Measurements from ENCODE around the gene MAPK10.

MAPK10 gene

GRCh38 chr4:86274642-86275041 lies 85.2 kb downstream of the MAPK10 start:
- no peak overlapping the region for H3K4me3 ChIP-seq (ENCODE audit: low read depth in 1 of 2, low read length in 2 of 2)
- H3K4me1 ChIP-seq (ENCODE audit: control insufficient read depth in 1 of 2, insufficient read depth in 2 of 2, low read length in 2 of 2), result no peaks in the 10 kb centered on the region
- H3K9me3 ChIP-seq (ENCODE audit: control insufficient read depth in 1 of 2, low read length in 2 of 2), result no peaks in the 10 kb centered on the region
- no peak overlapping the region for H3K27ac ChIP-seq (ENCODE audit: low read length)
- no peaks in the 10 kb centered on the region for H3K36me3 ChIP-seq (ENCODE audit: control insufficient read depth in 1 of 2, insufficient read depth in 2 of 2, low read length in 2 of 2)
- no peaks in the 10 kb centered on the region for H3K27me3 ChIP-seq (ENCODE audit: low read depth, low read length)

- Histone ChIP-seq H3K27me3 (ENCODE audit: low read depth, low read length) (no peaks in the 10 kb centered on the region), H3K27ac (ENCODE audit: low read length) (no peak overlapping the region), H3K36me3 (ENCODE audit: control insufficient read depth in 1 of 2, insufficient read depth in 2 of 2, low read length in 2 of 2) (no peaks in the 10 kb centered on the region), H3K4me1 (ENCODE audit: control insufficient read depth in 1 of 2, insufficient read depth in 2 of 2, low read length in 2 of 2) (no peaks in the 10 kb centered on the region), H3K9me3 (ENCODE audit: control insufficient read depth in 1 of 2, low read length in 2 of 2) (no peaks in the 10 kb centered on the region), H3K4me3 (ENCODE audit: low read depth in 1 of 2, low read length in 2 of 2) (no peak overlapping the region)
Measured at GRCh38 chr4:86272669-86273068, 87.2 kb downstream of the MAPK10 start.

GRCh38 chr4:86271057-86271456 lies 88.8 kb downstream of the MAPK10 start:
- no peaks in the 10 kb centered on the region for H3K4me1 ChIP-seq (ENCODE audit: control insufficient read depth in 1 of 2, insufficient read depth in 2 of 2, low read length in 2 of 2)
- no peak overlapping the region for H3K27ac ChIP-seq (ENCODE audit: low read length)
- H3K36me3 ChIP-seq (ENCODE audit: control insufficient read depth in 1 of 2, insufficient read depth in 2 of 2, low read length in 2 of 2), result no peaks in the 10 kb centered on the region
- no peaks in the 10 kb centered on the region for H3K27me3 ChIP-seq (ENCODE audit: low read depth, low read length)
- no peak overlapping the region for H3K4me3 ChIP-seq (ENCODE audit: low read depth in 1 of 2, low read length in 2 of 2)
- no peaks in the 10 kb centered on the region for H3K9me3 ChIP-seq (ENCODE audit: control insufficient read depth in 1 of 2, low read length in 2 of 2)

GRCh38 chr4:86269354-86269753 lies 90.5 kb downstream of the MAPK10 start:
- H3K36me3 ChIP-seq (ENCODE audit: control insufficient read depth in 1 of 2, insufficient read depth in 2 of 2, low read length in 2 of 2), result no peaks in the 10 kb centered on the region
- no peak overlapping the region for H3K4me3 ChIP-seq (ENCODE audit: low read depth in 1 of 2, low read length in 2 of 2)
- H3K4me1 ChIP-seq (ENCODE audit: control insufficient read depth in 1 of 2, insufficient read depth in 2 of 2, low read length in 2 of 2), result no peaks in the 10 kb centered on the region
- H3K27ac ChIP-seq (ENCODE audit: low read length), result no peak overlapping the region
- no peaks in the 10 kb centered on the region for H3K9me3 ChIP-seq (ENCODE audit: control insufficient read depth in 1 of 2, low read length in 2 of 2)
- no peaks in the 10 kb centered on the region for H3K27me3 ChIP-seq (ENCODE audit: low read depth, low read length)

- Histone ChIP-seq H3K27me3 (ENCODE audit: low read depth, low read length) (no peaks in the 10 kb centered on the region), H3K36me3 (ENCODE audit: control insufficient read depth in 1 of 2, insufficient read depth in 2 of 2, low read length in 2 of 2) (no peaks in the 10 kb centered on the region), H3K4me1 (ENCODE audit: control insufficient read depth in 1 of 2, insufficient read depth in 2 of 2, low read length in 2 of 2) (no peaks in the 10 kb centered on the region), H3K9me3 (ENCODE audit: control insufficient read depth in 1 of 2, low read length in 2 of 2) (no peaks in the 10 kb centered on the region), H3K27ac (ENCODE audit: low read length) (no peak overlapping the region), H3K4me3 (ENCODE audit: low read depth in 1 of 2, low read length in 2 of 2) (no peak overlapping the region)
Measured at GRCh38 chr4:86264241-86264640, 95.6 kb downstream of the MAPK10 start.

GRCh38 chr4:86261636-86262035 lies 98.2 kb downstream of the MAPK10 start:
- Histone ChIP-seq H3K9me3 (ENCODE audit: control insufficient read depth in 1 of 2, low read length in 2 of 2) (no peaks in the 10 kb centered on the region), H3K27ac (ENCODE audit: low read length) (no peak overlapping the region), H3K4me3 (ENCODE audit: low read depth in 1 of 2, low read length in 2 of 2) (no peak overlapping the region), H3K36me3 (ENCODE audit: control insufficient read depth in 1 of 2, insufficient read depth in 2 of 2, low read length in 2 of 2) (no peaks in the 10 kb centered on the region), H3K27me3 (ENCODE audit: low read depth, low read length) (no peaks in the 10 kb centered on the region), H3K4me1 (ENCODE audit: control insufficient read depth in 1 of 2, insufficient read depth in 2 of 2, low read length in 2 of 2) (no peaks in the 10 kb centered on the region)

GRCh38 chr4:86256086-86256485 lies 103.8 kb downstream of the MAPK10 start:
- Histone ChIP-seq H3K9me3 (ENCODE audit: control insufficient read depth in 1 of 2, low read length in 2 of 2) (no peaks in the 10 kb centered on the region), H3K36me3 (ENCODE audit: control insufficient read depth in 1 of 2, insufficient read depth in 2 of 2, low read length in 2 of 2) (no peaks in the 10 kb centered on the region), H3K27me3 (ENCODE audit: low read depth, low read length) (no peaks in the 10 kb centered on the region), H3K27ac (ENCODE audit: low read length) (no peak overlapping the region), H3K4me3 (ENCODE audit: low read depth in 1 of 2, low read length in 2 of 2) (no peak overlapping the region), H3K4me1 (ENCODE audit: control insufficient read depth in 1 of 2, insufficient read depth in 2 of 2, low read length in 2 of 2) (no peaks in the 10 kb centered on the region)

- Histone ChIP-seq H3K9me3 (ENCODE audit: control insufficient read depth in 1 of 2, low read length in 2 of 2) (no peaks in the 10 kb centered on the region), H3K4me1 (ENCODE audit: control insufficient read depth in 1 of 2, insufficient read depth in 2 of 2, low read length in 2 of 2) (no peaks in the 10 kb centered on the region), H3K4me3 (ENCODE audit: low read depth in 1 of 2, low read length in 2 of 2) (no peak overlapping the region), H3K27me3 (ENCODE audit: low read depth, low read length) (no peaks in the 10 kb centered on the region), H3K27ac (ENCODE audit: low read length) (no peak overlapping the region), H3K36me3 (ENCODE audit: control insufficient read depth in 1 of 2, insufficient read depth in 2 of 2, low read length in 2 of 2) (no peaks in the 10 kb centered on the region)
Measured at GRCh38 chr4:86250619-86251018, 109.2 kb downstream of the MAPK10 start.

- no peaks in the 10 kb centered on the region for H3K27me3 ChIP-seq (ENCODE audit: low read depth, low read length)
- no peak overlapping the region for H3K4me3 ChIP-seq (ENCODE audit: low read depth in 1 of 2, low read length in 2 of 2)
- no peaks in the 10 kb centered on the region for H3K36me3 ChIP-seq (ENCODE audit: control insufficient read depth in 1 of 2, insufficient read depth in 2 of 2, low read length in 2 of 2)
- no peak overlapping the region for H3K27ac ChIP-seq (ENCODE audit: low read length)
- H3K9me3 ChIP-seq (ENCODE audit: control insufficient read depth in 1 of 2, low read length in 2 of 2), result no peaks in the 10 kb centered on the region
- H3K4me1 ChIP-seq (ENCODE audit: control insufficient read depth in 1 of 2, insufficient read depth in 2 of 2, low read length in 2 of 2), result no peaks in the 10 kb centered on the region
Measured at GRCh38 chr4:86250006-86250405, 109.8 kb downstream of the MAPK10 start.

GRCh38 chr4:86249074-86249473 lies 110.8 kb downstream of the MAPK10 start:
- H3K27ac ChIP-seq (ENCODE audit: low read length), result no peak overlapping the region
- no peaks in the 10 kb centered on the region for H3K27me3 ChIP-seq (ENCODE audit: low read depth, low read length)
- H3K4me3 ChIP-seq (ENCODE audit: low read depth in 1 of 2, low read length in 2 of 2), result no peak overlapping the region
- H3K9me3 ChIP-seq (ENCODE audit: control insufficient read depth in 1 of 2, low read length in 2 of 2), result no peaks in the 10 kb centered on the region
- no peaks in the 10 kb centered on the region for H3K36me3 ChIP-seq (ENCODE audit: control insufficient read depth in 1 of 2, insufficient read depth in 2 of 2, low read length in 2 of 2)
- no peaks in the 10 kb centered on the region for H3K4me1 ChIP-seq (ENCODE audit: control insufficient read depth in 1 of 2, insufficient read depth in 2 of 2, low read length in 2 of 2)

GRCh38 chr4:86247906-86248305 lies 111.9 kb downstream of the MAPK10 start:
- Histone ChIP-seq H3K4me3 (ENCODE audit: low read depth in 1 of 2, low read length in 2 of 2) (no peak overlapping the region), H3K27me3 (ENCODE audit: low read depth, low read length) (no peaks in the 10 kb centered on the region), H3K27ac (ENCODE audit: low read length) (no peak overlapping the region), H3K36me3 (ENCODE audit: control insufficient read depth in 1 of 2, insufficient read depth in 2 of 2, low read length in 2 of 2) (no peaks in the 10 kb centered on the region), H3K9me3 (ENCODE audit: control insufficient read depth in 1 of 2, low read length in 2 of 2) (no peaks in the 10 kb centered on the region), H3K4me1 (ENCODE audit: control insufficient read depth in 1 of 2, insufficient read depth in 2 of 2, low read length in 2 of 2) (no peaks in the 10 kb centered on the region)

GRCh38 chr4:86247320-86247719 lies 112.5 kb downstream of the MAPK10 start:
- Histone ChIP-seq H3K36me3 (ENCODE audit: control insufficient read depth in 1 of 2, insufficient read depth in 2 of 2, low read length in 2 of 2) (no peaks in the 10 kb centered on the region), H3K4me3 (ENCODE audit: low read depth in 1 of 2, low read length in 2 of 2) (no peak overlapping the region), H3K9me3 (ENCODE audit: control insufficient read depth in 1 of 2, low read length in 2 of 2) (no peaks in the 10 kb centered on the region), H3K27ac (ENCODE audit: low read length) (no peak overlapping the region), H3K4me1 (ENCODE audit: control insufficient read depth in 1 of 2, insufficient read depth in 2 of 2, low read length in 2 of 2) (no peaks in the 10 kb centered on the region), H3K27me3 (ENCODE audit: low read depth, low read length) (no peaks in the 10 kb centered on the region)

All from muscle layer of duodenum (tissue), 2 donors.